ENCODE data around the gene GPR132. TPM values are rescaled to one million over a fixed set of nuclear protein-coding genes. Genes with fewer than 3 reads are reported as not detected.

GPR132 gene
- total RNA-seq, 1 donor from 2014 or later: 9.1 TPM

GRCh38 chr14:105088812-105089745 lies 23.8 kb upstream of the GPR132 start:
- Histone ChIP-seq H3K36me3 (no peaks in the 10 kb centered on the region), H3K9me3 (no peaks in the 10 kb centered on the region), H3K4me3 (no peak overlapping the region), H3K27me3 (no peaks in the 10 kb centered on the region), H3K27ac (peak overlapping the region; percentile 88), H3K4me1 (peaks cover 56% of the 10 kb centered on the region)
- intact Hi-C loops (cut with DNase I): loop anchor here (5.0 kb wide), 1 partner anchor 393 kb away; no protein-coding TSS in a partner anchor
- TF ChIP-seq POLR2AphosphoS5 (IDR thresholded peaks at IDR 0.05; ENCODE audit: insufficient read depth in 1 of 2, low read depth in 1 of 2) (no peak), POLR2A (IDR thresholded peaks at IDR 0.05) (no peak), CTCF (IDR thresholded peaks at IDR 0.05) (no peak)
- DNase-seq (ENCODE audit: extremely low spot score in 2 of 2): peak in 1 of 2 donors; percentile 92

- Histone ChIP-seq H3K36me3 (no peaks in the 10 kb centered on the region), H3K4me1 (peaks cover 50% of the 10 kb centered on the region), H3K27ac (peak overlapping the region; percentile 88), H3K9me3 (no peaks in the 10 kb centered on the region), H3K27me3 (no peaks in the 10 kb centered on the region), H3K4me3 (peak overlapping the region; percentile 57 to 64)
- TF ChIP-seq POLR2A (IDR thresholded peaks at IDR 0.05): no peak
- peak in 1 of 2 donors; percentile 75 for TF ChIP-seq POLR2AphosphoS5 (IDR thresholded peaks at IDR 0.05; ENCODE audit: insufficient read depth in 1 of 2, low read depth in 1 of 2)
- no peak for TF ChIP-seq CTCF (IDR thresholded peaks at IDR 0.05)
- intact Hi-C loops (cut with DNase I): loop anchor here (5.0 kb wide), 1 partner anchor 394 kb away; no protein-coding TSS in a partner anchor
- DNase-seq (ENCODE audit: extremely low spot score in 2 of 2): no peak
Observed at GRCh38 chr14:105087963-105088811, 23.0 kb upstream of the GPR132 start.

- no peaks in the 10 kb centered on the region for H3K36me3 ChIP-seq
- H3K27ac ChIP-seq: peak overlapping the region; percentile 88
- no peaks in the 10 kb centered on the region for H3K27me3 ChIP-seq
- peaks cover 44% of the 10 kb centered on the region for H3K4me1 ChIP-seq
- intact Hi-C loops (cut with DNase I): loop anchor here (5.0 kb wide), 1 partner anchor 395 kb away; no protein-coding TSS in a partner anchor
- peak overlapping the region; percentile 57 to 64 for H3K4me3 ChIP-seq
- no peak for DNase-seq (ENCODE audit: extremely low spot score in 2 of 2)
- TF ChIP-seq CTCF (IDR thresholded peaks at IDR 0.05) (no peak), POLR2AphosphoS5 (IDR thresholded peaks at IDR 0.05; ENCODE audit: insufficient read depth in 1 of 2, low read depth in 1 of 2) (no peak), POLR2A (IDR thresholded peaks at IDR 0.05) (peak in 1 of 2 donors; percentile 34)
- H3K9me3 ChIP-seq: no peaks in the 10 kb centered on the region
Observed at GRCh38 chr14:105087308-105087962, 22.2 kb upstream of the GPR132 start.

GRCh38 chr14:105086833-105087307 lies 21.6 kb upstream of the GPR132 start:
- no peak for DNase-seq (ENCODE audit: extremely low spot score in 2 of 2)

More at GRCh38 chr14:105086833-105087307, 21.6 kb upstream of the GPR132 start:
- peak in 1 of 2 donors; percentile 53 for TF ChIP-seq POLR2AphosphoS5 (IDR thresholded peaks at IDR 0.05; ENCODE audit: insufficient read depth in 1 of 2, low read depth in 1 of 2)
- peak; percentile 53 to 76 (median 58) for TF ChIP-seq CTCF (IDR thresholded peaks at IDR 0.05)
- no peak for TF ChIP-seq POLR2A (IDR thresholded peaks at IDR 0.05)
- H3K27ac ChIP-seq: peak overlapping the region; percentile 88
- H3K4me1 ChIP-seq: peaks cover 38% of the 10 kb centered on the region
- H3K27me3 ChIP-seq: no peaks in the 10 kb centered on the region
- peak overlapping the region; percentile 57 to 64 for H3K4me3 ChIP-seq
- intact Hi-C loops (cut with DNase I): loop anchor here (5.0 kb wide), 1 partner anchor 395 kb away; no protein-coding TSS in a partner anchor
- H3K36me3 ChIP-seq: no peaks in the 10 kb centered on the region
- H3K9me3 ChIP-seq: no peaks in the 10 kb centered on the region

Data from vagina (tissue), 2 donors.